Spleen (tissue), 7 donors: ENCODE measurements around the gene SEPTIN12.

Source experiments
- CTCF ChIP-seq, 11 experiments: fragments of 200-600 bp in 7 of 11; fragments of 450-650 bp in 4 of 11; sonication (generic) in 4 of 11; IDR thresholded peaks in 8 of 11; conservative IDR thresholded peaks in 3 of 11; 1 replicate in 7 of 11; 2 replicates in 4 of 11; pipeline versions ENCODE4 v1.4.0 to v1.8.0; 2016 to 2021; ENCODE audit warnings: antibody characterized with exemption in 11 of 11, inconsistent platforms in 4 of 11, mild to moderate bottlenecking in 1 of 11
- POLR2A ChIP-seq, 3 donors: fragments of 450-650 bp; IDR thresholded peaks; one replicate each; pipeline ENCODE4 v1.5.1; 2017; ENCODE audit warnings: antibody characterized with exemption in 3 of 3, mild to moderate bottlenecking in 1 of 3
- POLR2AphosphoS5 ChIP-seq, 3 donors: sonication (generic); formaldehyde crosslinking; IDR thresholded peaks; one replicate each; pipeline ENCODE4 v1.5.1; 2017; ENCODE audit warnings: antibody characterized with exemption in 3 of 3
- donor health status: DM: no; HTN: no; CAD: no; lungs with moderate emphysema.
- donor health status: DM: no; HTN: no; CAD: no.
- donor health status: DM: no; HTN: no; CAD: no.

DNA sequence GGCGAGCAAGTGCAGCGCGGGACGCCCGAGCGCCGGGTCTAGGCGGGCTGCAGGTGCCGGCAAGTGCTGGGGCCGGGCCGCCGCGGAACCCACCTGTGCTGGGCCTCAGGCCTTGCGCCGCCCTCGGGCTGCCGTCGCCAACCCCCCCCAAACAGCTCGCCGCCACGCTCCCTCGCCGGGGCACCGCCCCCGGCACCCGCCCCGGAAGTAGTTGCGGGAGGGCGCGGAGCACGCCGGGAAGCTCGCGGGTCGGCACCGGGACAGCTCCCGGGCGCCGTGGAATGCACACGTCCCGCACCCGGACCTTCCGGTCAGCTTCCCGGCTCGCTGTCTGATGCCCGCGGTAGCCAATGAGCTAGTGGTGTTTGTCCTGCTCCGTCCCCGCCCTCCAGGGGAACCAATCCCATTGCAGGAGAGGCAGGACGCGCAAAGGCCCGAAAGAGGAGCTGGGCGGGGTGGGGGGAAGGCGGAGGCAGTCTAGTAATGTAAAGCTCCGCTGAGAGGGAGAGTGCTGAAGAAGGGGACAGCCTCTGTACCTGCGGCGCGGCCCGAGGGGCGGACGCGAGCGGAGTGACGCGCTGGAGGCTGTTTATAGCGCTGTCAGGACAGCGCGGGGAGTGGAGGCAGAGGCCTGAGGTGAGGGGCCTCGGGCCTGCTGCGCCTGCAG, 53.9 kb downstream of the SEPTIN12 start, which contains the start of the genes ANKS3 and DNAAF8:
- no peak for TF ChIP-seq CTCF (IDR thresholded peaks at IDR 0.05 in 8 of 11, conservative IDR thresholded peaks at IDR 0.05 in 3 of 11)
- peak; percentile 79 to 90 (median 84) for TF ChIP-seq POLR2AphosphoS5 (IDR thresholded peaks at IDR 0.05)
- no peak for TF ChIP-seq POLR2A (IDR thresholded peaks at IDR 0.05)
